HL-60/S4 treated with phorbol 12-myristate 13-acetate at 8.2 ng/mL for 4 days and 3 days (cell line): ENCODE results near the gene LHX1.

Experiments
- in situ Hi-C: fragments of 300-500 bp; cut with MboI; formaldehyde crosslinking; loops from 2 replicates; pipeline ENCODE4 v1.15.0; 2022; ENCODE audit warnings: low sequenced_read_pairs

LHX1 gene

DNA sequence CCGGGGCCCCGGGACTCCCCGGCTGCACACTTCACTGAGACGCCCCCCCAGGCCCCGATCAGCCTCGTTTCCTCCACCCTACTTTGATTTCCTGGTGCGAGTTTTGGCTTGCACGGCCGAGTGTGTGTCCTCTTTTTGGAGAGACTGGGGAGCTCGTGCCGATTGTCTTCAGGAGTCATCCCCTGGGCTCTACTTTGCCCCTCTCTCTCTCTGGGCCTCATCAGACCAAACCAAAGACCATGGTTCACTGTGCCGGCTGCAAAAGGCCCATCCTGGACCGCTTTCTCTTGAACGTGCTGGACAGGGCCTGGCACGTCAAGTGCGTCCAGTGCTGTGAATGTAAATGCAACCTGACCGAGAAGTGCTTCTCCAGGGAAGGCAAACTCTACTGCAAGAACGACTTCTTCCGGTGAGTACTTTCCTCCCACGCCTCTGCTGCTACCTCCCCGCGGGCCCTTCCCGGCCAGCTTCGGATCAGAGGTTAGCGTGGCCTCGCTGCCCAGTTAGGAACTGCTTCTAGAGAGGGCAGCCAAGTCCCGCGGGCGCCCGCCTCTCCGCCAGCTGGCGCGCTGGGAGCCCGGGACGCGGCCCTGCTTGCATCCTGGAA is 787 bp downstream of the LHX1 start:
- in situ Hi-C loops, result no loop called here

DNA sequence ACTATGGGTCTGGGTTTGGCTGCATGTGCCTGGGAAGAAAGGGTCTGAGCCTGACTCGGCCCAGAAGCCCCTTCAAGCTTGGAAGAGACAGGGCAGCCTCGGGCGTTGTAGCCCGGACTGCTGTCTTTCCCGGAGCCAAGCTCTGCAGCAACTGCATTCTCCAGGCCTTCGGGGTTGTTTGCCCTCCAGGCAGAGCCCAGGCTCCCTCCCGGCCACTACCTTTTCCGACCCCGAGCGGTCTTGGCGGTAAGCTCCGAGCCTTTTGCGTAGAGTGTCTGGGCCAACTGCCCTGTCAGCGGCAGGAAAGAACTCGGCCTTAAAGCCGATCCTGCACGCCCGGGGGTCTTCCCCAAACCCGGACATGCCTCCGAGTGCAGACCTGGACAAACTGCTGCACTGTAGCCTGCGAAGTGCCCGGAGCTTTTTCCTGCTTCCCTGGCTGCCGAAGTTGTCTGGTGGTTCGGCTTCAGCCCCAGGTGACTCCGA is 1.3 kb downstream of the LHX1 start:
- in situ Hi-C loops, result no loop called here

DNA sequence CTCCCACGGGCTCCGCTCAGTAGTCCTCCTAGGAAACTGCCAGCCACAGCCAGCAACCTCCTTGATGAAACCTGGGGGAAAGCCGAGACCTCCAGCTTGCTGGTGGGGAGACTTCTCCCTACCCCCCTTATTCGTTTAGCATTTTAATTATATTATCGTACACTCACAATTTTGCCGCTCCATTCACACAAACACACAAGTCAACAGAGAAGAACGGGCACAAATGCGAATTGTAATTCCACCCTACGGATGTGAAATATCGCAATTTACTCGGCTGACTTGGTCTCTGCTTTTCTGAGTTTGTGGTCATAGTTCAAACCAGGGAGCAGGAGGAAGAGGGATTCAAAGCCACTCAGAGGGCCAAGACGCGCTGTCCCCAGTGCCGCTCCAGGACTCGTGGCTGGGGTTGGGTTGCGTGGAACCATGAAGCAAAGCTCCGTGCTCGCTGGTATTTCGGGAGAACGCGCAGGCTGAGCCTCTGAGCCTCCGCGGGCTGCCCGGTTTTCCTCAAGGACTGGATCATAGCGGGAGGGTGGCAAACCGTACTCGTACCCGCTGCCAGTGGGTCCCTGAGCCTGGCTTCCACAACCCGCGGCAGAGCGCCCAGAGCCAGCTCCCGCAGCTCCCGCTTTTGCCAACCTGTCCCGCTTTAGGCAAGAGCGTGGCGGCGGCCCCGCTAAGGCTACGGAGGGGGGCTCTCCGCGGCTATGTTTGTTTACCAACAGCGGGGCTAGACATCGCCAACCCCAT is 2.0 kb downstream of the LHX1 start:
- in situ Hi-C loops, result no loop called here

DNA sequence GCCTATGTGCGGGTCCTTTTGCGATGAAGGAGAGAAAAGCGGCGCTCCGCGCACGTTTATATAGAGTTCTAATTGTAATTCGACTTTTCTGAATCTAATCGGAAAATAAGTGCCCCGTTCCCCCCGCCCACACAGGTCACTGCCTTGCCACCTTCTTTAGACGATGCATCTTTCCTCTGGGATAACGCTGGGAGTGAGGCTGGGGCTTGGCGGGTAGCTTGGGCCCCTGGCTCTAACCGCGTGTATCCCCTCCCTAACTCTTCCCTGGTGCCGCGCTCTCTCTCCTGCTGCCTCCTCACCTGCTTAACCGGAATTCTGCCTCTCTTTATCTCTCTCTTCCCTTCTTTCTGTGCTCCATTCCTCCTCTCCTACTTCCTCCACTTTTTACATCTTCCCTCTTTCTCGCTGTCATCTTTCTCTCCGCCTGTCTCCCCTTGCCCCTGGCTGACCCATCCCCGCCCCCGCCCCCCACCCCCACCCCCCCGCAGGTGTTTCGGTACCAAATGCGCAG is 2.6 kb downstream of the LHX1 start:
- in situ Hi-C loops, result no loop called here

DNA sequence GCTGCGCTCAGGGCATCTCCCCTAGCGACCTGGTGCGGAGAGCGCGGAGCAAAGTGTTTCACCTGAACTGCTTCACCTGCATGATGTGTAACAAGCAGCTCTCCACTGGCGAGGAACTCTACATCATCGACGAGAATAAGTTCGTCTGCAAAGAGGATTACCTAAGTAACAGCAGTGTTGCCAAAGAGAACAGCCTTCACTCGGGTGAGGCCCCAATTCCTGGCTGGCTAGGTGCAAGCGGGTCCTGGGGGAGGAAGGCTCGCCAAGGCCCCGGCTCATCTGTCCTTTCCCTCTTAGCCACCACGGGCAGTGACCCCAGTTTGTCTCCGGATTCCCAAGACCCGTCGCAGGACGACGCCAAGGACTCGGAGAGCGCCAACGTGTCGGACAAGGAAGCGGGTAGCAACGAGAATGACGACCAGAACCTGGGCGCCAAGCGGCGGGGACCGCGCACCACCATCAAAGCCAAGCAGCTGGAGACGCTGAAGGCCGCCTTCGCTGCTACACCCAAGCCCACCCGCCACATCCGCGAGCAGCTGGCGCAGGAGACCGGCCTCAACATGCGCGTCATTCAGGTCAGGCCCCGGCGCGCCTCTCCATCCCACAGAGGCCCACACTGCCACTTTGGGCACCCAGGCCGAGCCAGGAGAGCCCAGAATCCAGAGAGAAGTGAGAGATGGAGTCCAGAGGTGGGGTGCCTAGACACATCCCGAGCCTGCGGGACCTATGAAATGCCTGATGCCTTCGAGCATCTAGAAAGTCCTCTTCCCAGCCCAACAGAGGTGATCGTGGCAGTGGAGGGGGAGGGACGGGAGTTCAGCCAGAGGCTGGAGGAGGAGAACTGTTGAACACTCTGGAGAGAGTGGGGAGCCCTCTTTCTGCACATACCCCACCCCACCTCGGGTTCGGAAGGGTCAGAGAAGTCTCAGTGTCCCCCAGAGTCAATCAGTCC is 3.3 kb downstream of the LHX1 start:
- in situ Hi-C loops, result no loop called here

DNA sequence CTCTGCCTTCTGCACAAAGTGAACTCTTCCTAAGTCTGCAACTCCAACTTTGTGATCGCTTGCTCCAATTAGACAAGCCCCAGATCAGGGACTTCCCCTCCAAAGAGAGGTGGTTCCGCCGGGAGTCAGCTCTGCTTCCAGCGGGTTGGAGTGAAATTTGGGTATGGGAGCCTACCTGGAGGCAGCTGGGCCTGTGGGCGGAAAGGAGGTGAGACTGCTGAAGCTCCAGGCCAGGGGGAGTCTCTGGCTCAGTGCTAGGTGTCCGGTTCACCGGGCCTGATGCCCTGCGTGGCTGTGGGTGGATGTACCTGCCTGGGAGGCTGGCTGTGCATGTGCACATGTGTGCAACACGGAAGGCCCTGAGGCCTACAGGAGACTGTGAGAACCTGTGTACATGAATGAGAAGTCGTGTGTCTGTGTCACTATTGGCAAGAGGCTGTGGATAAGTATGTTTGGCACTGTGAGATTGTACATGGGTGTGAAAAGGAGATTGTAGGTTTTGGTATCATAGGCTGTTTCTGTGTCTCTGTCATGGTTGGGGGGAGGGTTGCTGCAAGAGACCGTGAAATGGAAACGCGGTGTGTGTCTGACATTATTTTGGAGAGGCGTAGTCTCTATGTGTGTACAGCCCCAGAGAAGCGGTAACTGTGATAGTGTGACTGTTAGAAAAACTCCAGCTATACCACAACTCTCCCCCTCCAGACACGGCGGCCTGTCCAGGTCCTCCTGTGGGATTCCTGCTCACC is 4.2 kb downstream of the LHX1 start:
- in situ Hi-C loops, result no loop called here

DNA sequence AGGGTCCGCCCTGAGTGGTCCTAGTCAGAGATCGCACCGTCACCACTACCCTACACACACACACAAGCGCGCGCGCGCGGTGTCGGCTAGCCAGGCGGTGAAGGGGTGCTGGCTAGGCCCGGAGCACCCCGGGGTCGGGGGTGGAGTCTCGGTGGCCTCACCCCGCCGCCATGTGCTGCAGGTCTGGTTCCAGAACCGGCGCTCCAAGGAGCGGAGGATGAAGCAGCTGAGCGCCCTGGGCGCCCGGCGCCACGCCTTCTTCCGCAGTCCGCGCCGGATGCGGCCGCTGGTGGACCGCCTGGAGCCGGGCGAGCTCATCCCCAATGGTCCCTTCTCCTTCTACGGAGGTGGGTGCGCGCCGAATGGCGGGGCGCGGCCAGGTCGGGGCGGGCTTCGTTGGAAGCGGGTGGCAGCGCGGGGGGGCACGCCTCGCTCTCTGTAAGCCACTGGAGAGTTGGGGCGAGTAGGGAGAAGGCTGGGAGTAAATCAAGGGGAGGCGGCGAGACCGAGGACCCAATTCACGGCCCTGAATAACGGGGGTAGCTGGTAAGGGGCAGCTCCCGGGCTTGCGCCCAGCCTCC is 4.8 kb downstream of the LHX1 start:
- in situ Hi-C loops, result no loop called here

DNA sequence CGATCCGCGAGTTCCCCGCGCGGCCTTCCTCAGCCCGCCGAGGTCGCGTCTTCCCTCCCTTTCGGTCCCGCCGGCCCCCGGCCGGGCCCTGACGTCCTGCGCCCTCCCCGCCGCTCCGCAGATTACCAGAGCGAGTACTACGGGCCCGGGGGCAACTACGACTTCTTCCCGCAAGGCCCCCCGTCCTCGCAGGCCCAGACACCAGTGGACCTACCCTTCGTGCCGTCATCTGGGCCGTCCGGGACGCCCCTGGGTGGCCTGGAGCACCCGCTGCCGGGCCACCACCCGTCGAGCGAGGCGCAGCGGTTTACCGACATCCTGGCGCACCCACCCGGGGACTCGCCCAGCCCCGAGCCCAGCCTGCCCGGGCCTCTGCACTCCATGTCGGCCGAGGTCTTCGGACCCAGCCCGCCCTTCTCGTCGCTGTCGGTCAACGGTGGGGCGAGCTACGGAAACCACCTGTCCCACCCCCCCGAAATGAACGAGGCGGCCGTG is 5.4 kb downstream of the LHX1 start:
- in situ Hi-C loops, result no loop called here

DNA sequence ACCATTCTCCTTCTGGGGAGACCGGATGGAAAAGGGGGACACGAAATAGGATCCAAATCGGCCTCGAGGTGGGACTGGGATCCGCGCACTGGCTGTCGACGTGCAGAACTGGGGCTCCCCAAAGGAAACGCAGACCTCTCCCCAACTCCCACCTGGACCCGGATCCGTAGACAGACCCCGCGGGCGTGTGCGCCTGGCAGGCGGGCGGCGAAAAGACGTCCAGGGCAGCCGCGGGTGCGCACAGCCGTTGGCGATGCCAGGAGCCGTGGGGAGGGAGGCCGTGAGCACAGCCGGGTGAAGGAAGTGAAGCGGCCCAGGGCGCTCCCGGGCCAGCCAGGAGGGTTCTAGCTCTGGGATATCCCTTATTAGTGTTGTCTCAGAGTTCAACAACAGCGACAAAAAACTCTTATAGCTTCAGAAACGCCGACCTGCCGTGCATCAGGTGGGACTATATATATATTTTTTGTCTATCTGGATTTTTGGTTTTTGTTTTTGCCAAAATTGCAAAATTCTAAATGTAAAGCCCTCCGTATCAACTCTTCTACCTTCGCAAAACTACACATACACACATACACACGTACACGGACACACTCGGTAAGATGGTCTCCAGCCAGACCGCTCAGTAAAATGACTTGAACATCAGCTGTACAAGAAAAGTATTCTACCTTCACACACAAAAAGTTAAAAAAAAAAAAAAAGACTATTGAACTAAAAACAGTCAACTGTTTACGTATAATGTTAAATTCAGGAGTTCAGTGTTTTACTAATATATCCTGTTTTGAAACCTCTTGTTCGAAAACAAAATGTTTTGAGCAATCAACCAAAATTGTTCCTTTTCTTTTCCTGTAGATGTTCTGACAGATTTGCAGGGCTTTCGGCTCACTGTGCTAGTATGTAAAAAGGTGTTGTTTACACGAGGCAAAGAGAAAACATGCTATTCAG is 6.2 kb downstream of the LHX1 start:
- in situ Hi-C loops, result no loop called here

DNA sequence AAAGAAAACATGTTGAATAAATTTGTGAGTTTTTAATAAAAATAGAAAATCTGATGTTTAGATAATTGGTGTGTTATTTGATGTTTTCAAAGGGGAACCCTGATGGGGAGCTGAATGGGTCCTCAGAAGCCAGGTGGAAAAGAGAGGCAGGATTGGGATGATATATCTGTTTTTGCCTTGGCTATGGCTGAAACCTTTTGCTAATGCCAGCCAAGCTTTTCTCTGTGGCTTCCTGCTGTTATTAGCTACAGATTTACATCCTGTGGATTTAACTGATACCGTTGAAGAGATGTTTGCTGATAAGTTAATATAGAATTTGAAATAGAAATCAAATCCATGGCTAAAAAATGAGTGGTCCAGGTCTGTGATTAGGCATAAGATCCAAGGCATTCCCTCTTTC is 7.3 kb downstream of the LHX1 start:
- in situ Hi-C loops, result no loop called here

DNA sequence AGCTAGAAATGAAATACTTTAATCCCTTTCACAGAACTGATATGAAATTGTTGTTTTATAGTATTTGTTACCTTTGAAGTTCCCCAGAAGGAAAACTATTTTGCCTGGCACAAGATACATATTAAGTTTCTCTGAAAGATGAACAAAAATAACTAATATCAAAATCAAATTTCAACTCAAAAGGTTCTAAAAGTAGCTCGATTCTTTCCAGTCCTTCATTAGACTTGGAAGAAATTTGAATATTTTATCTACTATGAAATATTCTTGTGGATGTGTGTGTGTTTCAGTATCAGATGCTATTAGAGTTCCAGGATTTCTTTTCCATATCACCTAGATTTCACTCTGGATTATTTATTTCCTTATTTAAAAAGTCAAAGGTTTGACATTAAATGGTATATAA is 7.9 kb downstream of the LHX1 start:
- in situ Hi-C loops, result no loop called here

DNA sequence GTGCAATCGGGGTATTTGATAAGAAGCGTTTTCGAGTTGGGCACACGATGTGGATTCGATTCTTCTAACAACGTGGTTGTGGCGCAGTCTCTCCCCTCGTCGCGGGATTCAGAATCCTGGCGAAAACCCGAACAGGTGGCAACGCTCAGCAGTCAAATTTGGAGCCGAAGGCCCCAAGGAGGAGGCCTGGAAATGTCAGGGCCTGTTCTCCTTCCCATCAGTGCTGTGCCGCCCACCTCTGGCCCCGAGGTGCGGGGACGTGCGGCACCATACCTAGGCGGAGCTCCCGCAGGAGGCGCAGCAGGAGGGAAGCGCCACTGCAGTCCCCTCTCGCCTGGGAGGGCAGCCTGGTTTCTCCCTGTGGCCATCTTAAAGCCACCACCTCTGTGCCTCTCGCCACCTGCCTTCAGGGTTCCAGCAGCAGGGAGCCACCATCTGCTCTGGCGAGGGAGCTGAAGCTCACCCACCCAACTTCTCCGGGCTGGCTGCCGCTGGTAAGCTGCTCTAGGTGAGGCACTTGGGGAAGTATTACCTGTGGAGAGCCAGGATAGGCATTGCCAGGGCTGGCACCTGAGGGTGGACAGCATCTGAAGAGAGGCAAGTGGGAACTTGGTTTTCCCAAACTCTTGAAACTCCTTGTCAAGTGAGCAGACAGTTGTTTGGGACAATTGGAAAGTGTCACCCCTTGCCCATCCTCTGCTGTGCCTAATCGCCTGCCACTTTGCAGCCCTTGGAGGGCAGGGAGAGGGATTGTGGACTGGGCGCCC is 8.9 kb downstream of the LHX1 start:
- in situ Hi-C loops, result no loop called here

DNA sequence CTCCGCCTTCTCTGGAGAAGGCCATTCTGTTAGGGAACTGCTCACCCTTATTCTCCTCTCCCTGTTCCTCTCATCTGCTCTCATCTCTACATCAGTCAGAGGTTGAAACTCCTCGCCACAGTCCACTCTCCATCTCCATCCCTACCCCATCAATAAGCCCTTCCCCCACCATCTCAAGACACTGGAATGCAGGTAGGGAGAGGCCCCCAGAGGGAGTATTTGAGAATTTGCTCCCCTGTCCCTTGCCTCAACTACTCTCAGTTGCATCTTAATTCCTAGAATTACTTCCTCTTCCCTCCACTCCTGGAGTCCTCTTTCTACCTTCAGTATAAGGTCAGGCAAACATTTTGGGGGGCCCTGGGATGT is 9.4 kb downstream of the LHX1 start:
- in situ Hi-C loops, result no loop called here

DNA sequence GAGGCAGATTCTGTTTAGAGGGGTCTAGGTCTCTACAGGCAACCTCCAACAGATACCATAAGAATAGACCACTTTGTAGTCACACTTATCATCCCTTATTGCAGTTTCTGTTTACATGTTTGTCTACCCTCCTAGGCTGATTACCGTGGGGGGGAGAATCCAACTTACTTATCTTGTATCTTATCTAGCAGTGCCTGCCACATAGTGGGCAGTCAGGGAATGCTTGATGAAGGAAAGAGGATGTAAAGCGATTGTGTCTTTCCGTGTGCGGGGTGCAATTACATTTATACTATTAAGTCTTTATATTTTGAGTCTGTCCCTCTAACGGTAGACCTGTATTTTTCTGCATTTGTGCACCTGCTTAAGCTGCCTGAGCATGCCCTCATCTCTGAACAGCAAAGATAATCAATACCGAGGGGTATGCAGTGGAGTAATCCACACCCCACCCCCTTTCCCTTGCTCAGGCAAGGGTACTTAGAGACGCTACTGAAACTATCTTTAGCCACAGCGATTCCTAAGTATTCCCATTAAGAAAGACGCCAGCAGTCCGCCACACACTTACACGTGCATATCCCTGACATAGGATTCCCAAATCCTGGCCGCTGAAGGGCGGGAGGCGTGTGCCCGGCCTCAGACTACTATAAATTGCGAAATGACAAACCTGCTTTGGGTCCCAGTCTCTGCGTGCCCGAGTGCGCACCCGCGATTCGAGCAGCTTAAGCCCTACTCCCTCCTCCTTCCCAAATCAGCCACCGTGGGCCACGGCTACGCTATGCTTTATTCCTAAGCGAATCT is 10.8 kb downstream of the LHX1 start:
- in situ Hi-C loops, result no loop called here

DNA sequence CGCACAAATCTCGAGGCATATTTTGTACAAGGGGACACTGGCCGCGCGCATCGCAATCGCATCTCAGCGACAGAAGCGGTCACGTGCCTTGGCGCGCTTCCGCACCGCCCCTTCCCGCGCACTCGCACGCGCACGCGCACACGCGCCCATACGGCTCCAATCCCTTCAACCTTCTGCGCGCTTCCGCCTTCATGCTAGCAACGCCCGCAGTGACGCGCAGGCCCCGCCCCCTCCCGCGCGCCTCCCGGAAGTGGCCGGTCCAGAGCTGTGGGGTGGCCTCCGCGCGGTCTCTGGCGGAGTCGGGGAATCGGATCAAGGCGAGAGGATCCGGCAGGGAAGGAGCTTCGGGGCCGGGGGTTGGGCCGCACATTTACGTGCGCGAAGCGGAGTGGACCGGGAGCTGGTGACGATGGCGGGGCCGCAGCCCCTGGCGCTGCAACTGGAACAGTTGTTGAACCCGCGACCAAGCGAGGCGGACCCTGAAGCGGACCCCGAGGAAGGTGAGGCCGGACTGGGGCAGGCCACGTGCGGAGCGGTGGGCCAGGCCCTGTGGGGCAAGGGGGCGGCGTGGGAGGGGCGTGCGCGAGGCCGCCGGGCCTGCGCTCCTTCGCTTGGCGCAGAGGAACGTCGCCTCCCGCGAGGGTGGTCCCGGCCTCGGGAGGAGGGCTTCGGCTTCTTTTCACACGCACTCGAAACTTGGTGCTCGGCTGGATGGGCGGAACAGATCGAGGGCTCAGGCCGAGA is 11.6 kb downstream of the LHX1 start, which contains the start of gene AATF:
AATF (plus strand) TSS at position 238 of the 744 bp plus-strand sequence; CDS start at position 410, 172 bp downstream.
- in situ Hi-C loops, result no loop called here

DNA sequence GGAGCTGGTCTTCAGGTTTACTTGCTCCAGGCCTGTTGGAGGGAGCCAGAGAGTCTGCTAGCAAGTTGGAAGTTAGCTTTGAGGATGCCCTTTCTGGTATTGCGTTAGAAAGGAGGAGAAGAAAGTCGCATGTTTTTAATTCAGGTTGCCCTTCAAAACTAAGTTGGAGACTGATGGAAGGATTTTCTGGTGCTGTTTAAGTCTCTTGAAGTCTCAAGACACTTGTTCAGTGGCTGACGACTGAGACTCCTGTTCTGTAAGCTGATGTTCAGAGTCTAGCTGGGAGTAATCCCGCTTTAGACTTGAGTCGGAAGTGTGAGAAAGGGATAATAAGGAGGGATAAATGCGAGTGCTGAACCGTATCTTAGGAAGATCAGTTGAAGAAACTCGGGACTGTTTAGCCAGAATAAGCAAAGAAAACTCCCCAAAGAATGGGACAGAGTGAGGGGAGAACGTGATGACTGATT is 12.2 kb downstream of the LHX1 start:
- in situ Hi-C loops, result no loop called here

DNA sequence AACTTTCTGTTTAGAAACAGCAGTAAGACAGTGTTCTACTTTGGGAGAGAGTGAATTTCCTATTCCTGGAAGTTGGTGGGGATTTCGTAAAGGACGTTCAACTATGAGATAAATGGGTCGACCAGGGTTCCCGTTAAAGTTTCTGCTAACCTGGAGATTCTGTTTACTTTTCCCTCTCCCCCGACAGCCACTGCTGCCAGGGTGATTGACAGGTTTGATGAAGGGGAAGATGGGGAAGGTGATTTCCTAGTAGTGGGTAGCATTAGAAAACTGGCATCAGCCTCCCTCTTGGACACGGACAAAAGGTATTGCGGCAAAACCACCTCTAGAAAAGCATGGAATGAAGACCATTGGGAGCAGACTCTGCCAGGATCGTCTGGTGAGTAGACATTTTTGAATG is 12.8 kb downstream of the LHX1 start:
- in situ Hi-C loops, result no loop called here
